C4-2B (cell line): ENCODE data around the gene ARNT2.

Experiments
- ZFX ChIP-seq: fragments of 450-650 bp; IDR thresholded peaks from 2 replicates; pipeline ENCODE4 v1.6.1; 2017
- TF ChIP-seq, protein P1 (sequence below): fragments of 450-650 bp; conservative IDR thresholded peaks from 2 replicates; pipeline ENCODE4 v1.5.1; 2017; ENCODE audit warnings: mild to moderate bottlenecking

DNA sequence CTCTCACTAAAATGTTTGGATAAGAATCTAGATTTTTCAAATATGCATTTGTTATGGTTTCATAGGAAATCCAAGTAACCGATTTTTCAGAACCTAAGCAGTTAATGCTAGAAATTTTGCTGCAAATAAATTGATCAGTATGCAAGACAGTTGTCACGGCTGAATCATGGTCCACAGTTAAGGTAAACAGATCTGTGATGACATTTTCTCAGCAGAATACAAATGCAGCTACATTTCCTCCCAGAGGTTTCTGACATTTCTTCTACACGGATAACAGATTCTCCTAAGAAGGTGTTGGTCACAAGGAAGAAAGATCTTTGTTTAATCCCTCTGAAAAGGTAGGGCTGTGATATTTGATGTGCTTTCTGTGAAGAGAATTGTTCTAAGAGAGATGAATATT, 36.9 kb downstream of the ARNT2 start:
- TF ChIP-seq, protein P1, sequence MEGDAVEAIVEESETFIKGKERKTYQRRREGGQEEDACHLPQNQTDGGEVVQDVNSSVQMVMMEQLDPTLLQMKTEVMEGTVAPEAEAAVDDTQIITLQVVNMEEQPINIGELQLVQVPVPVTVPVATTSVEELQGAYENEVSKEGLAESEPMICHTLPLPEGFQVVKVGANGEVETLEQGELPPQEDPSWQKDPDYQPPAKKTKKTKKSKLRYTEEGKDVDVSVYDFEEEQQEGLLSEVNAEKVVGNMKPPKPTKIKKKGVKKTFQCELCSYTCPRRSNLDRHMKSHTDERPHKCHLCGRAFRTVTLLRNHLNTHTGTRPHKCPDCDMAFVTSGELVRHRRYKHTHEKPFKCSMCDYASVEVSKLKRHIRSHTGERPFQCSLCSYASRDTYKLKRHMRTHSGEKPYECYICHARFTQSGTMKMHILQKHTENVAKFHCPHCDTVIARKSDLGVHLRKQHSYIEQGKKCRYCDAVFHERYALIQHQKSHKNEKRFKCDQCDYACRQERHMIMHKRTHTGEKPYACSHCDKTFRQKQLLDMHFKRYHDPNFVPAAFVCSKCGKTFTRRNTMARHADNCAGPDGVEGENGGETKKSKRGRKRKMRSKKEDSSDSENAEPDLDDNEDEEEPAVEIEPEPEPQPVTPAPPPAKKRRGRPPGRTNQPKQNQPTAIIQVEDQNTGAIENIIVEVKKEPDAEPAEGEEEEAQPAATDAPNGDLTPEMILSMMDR: no peak
- no peak for TF ChIP-seq ZFX
